Renal pelvis (tissue), 4 donors: Measurements from ENCODE around the gene RBM42. TPM values are rescaled to one million over a fixed set of nuclear protein-coding genes. Genes with fewer than 3 reads are reported as not detected.

Experiments
- DNase-seq: peaks from one replicate; pipeline ENCODE4 v3.0.0-alpha.2; 2013
- polyA plus RNA-seq, 3 donors: library from polyadenylated mRNA; unstranded; fragments of 120-200 nt; gene quantifications; one replicate each; pipeline ENCODE4 v1.2.1, GENCODE V29; 2013; ENCODE audit not compliant: insufficient read length in 3 of 3

RBM42 gene
- polyA plus RNA-seq, 3 donors, result 66.7 to 93.3 (median 84.2) TPM

- no peak for DNase-seq
Measured at GRCh38 chr19:35675589-35676140, 46.8 kb downstream of the RBM42 start.

Other genes starting within 250 kb of the RBM42 start
- under 1 TPM; 0.19 to 0.41 (median 0.28) TPM for gene FFAR2, start 180.8 kb upstream of the RBM42 start, polyA plus RNA-seq
- gene KRTDAP, start 138.6 kb upstream of the RBM42 start, polyA plus RNA-seq, result 1 to 10 TPM in 1 of 3 donors, under 1 TPM in 2; 0.48 to 1.6 (median 0.70) TPM
- 100 to 1,000 TPM in 2 of 3 donors, 10 to 100 TPM in 1; 72.2 to 133 (median 113) TPM for gene DMKN, start 115.4 kb upstream of the RBM42 start, polyA plus RNA-seq
- not detected for gene SBSN, start 100.7 kb upstream of the RBM42 start, polyA plus RNA-seq
- not detected for gene GAPDHS, start 95.6 kb upstream of the RBM42 start, polyA plus RNA-seq
- 100 to 1,000 TPM in 1 of 3 donors, 10 to 100 TPM in 2; 94.0 to 109 (median 96.3) TPM for gene TMEM147, start 83.4 kb upstream of the RBM42 start, polyA plus RNA-seq
- gene ATP4A, start 65.4 kb upstream of the RBM42 start, polyA plus RNA-seq, result under 1 TPM in 1 of 3 donors, not detected in 2; 0.03 TPM
- gene PMIS2, start 42.9 kb upstream of the RBM42 start, polyA plus RNA-seq, result not detected
- 10 to 100 TPM; 25.2 to 33.1 (median 25.4) TPM for gene HAUS5, start 16.3 kb upstream of the RBM42 start, polyA plus RNA-seq
- 1 to 10 TPM; 2.4 to 2.7 (median 2.4) TPM for gene ETV2, start 12.7 kb downstream of the RBM42 start, polyA plus RNA-seq
- 100 to 1,000 TPM; 306 to 397 (median 334) TPM for gene COX6B1, start 19.3 kb downstream of the RBM42 start, polyA plus RNA-seq
- 10 to 100 TPM; 13.1 to 27.1 (median 15.8) TPM for gene UPK1A, start 37.5 kb downstream of the RBM42 start, polyA plus RNA-seq
- under 1 TPM; 0.21 to 0.62 (median 0.30) TPM for gene ZBTB32, start 75.5 kb downstream of the RBM42 start, polyA plus RNA-seq
- gene KMT2B, start 89.0 kb downstream of the RBM42 start, polyA plus RNA-seq, result 10 to 100 TPM; 37.4 to 41.5 (median 37.7) TPM
- 1 to 10 TPM; 2.1 to 3.9 (median 3.8) TPM for gene IGFLR1, start 113.4 kb downstream of the RBM42 start, polyA plus RNA-seq
- 10 to 100 TPM; 18.0 to 21.7 (median 19.3) TPM for gene U2AF1L4, start 116.4 kb downstream of the RBM42 start, polyA plus RNA-seq
- gene PSENEN, start 116.6 kb downstream of the RBM42 start, polyA plus RNA-seq, result 10 to 100 TPM; 61.5 to 77.1 (median 68.9) TPM
- 10 to 100 TPM; 13.1 to 14.0 (median 13.8) TPM for gene LIN37, start 119.5 kb downstream of the RBM42 start, polyA plus RNA-seq
- gene HSPB6, start 128.0 kb downstream of the RBM42 start, polyA plus RNA-seq, result 10 to 100 TPM; 20.5 to 34.1 (median 23.3) TPM
- gene PROSER3, start 129.1 kb downstream of the RBM42 start, polyA plus RNA-seq, result 10 to 100 TPM; 15.6 to 26.2 (median 26.0) TPM
- 10 to 100 TPM; 26.4 to 38.7 (median 32.1) TPM for gene ARHGAP33, start 146.5 kb downstream of the RBM42 start, polyA plus RNA-seq
- gene PRODH2, start 183.8 kb downstream of the RBM42 start, polyA plus RNA-seq, result 10 to 100 TPM; 41.4 to 52.5 (median 49.5) TPM
- 100 to 1,000 TPM; 145 to 223 (median 223) TPM for gene NPHS1, start 223.5 kb downstream of the RBM42 start, polyA plus RNA-seq
- gene KIRREL2, start 227.9 kb downstream of the RBM42 start, polyA plus RNA-seq, result 10 to 100 TPM; 12.3 to 13.0 (median 12.7) TPM
- 10 to 100 TPM; 26.6 to 29.2 (median 29.1) TPM for gene APLP1, start 239.5 kb downstream of the RBM42 start, polyA plus RNA-seq